ENCODE measurements around the gene VPS9D1. TPM values are rescaled to one million over a fixed set of nuclear protein-coding genes. Genes with fewer than 3 reads are reported as not detected.
"Not testable (repeated sequence)": the region's sequence is repeated elsewhere in the genome, so short reads cannot be mapped to it uniquely, and the experiment has no call there.

The VPS9D1 gene
- polyA plus RNA-seq, 3 donors = 1.2 to 29.7 (median 1.6) TPM

- H3K27me3 Mint-ChIP-seq (ENCODE audit: low read depth in 3 of 3) = peaks cover 2 to 9% (median 7%) of the 10 kb centered on the region in 3 donors
- no peak overlapping the region for H3K27ac ChIP-seq (ENCODE audit: low read depth in 1 of 2, low read length in 2 of 2)
- no peak overlapping the region for H3K9ac ChIP-seq (ENCODE audit: insufficient read depth, low read length, poor library complexity, severe bottlenecking)
- H3K9me3 ChIP-seq (replicated peaks in 1 of 2; ENCODE audit: control insufficient read depth in 1 of 2, insufficient read depth in 1 of 2, low read length in 2 of 2) = peaks cover 0 to 6% of the 10 kb centered on the region in 2 donors
- H3K27me3 ChIP-seq (ENCODE audit: control insufficient read depth in 2 of 2, insufficient read depth in 2 of 2, low read length in 2 of 2) = no peaks in the 10 kb centered on the region
- H3K36me3 Mint-ChIP-seq = no peaks in the 10 kb centered on the region
- no peak for DNase-seq
- H3K27ac Mint-ChIP-seq = no peak overlapping the region
- H3K4me2 ChIP-seq (replicated peaks; ENCODE audit: extremely low read depth, low read length, poor library complexity, severe bottlenecking) = no peak overlapping the region
- intact Hi-C loops (cut with micrococcal nuclease) = no loop called here
- H3K4me3 ChIP-seq (replicated peaks in 1 of 3; ENCODE audit: low read depth in 2 of 3, low read length in 3 of 3) = no peak overlapping the region
- H3K9me3 Mint-ChIP-seq = peaks cover 2 to 20% (median 9%) of the 10 kb centered on the region in 7 donors
- H3K4me1 Mint-ChIP-seq = peaks cover 12% of the 10 kb centered on the region
- H3K79me2 ChIP-seq (ENCODE audit: insufficient read depth, low read length) = no peaks in the 10 kb centered on the region
- no peak overlapping the region for H2AFZ ChIP-seq (ENCODE audit: insufficient read depth, low read depth, low read length, poor library complexity, severe bottlenecking)
- peaks cover 0 to 5% of the 10 kb centered on the region in 2 donors for H3K4me1 ChIP-seq (ENCODE audit: control insufficient read depth in 1 of 2, insufficient read depth in 2 of 2, low read length in 2 of 2)
- TF ChIP-seq, protein P1, sequence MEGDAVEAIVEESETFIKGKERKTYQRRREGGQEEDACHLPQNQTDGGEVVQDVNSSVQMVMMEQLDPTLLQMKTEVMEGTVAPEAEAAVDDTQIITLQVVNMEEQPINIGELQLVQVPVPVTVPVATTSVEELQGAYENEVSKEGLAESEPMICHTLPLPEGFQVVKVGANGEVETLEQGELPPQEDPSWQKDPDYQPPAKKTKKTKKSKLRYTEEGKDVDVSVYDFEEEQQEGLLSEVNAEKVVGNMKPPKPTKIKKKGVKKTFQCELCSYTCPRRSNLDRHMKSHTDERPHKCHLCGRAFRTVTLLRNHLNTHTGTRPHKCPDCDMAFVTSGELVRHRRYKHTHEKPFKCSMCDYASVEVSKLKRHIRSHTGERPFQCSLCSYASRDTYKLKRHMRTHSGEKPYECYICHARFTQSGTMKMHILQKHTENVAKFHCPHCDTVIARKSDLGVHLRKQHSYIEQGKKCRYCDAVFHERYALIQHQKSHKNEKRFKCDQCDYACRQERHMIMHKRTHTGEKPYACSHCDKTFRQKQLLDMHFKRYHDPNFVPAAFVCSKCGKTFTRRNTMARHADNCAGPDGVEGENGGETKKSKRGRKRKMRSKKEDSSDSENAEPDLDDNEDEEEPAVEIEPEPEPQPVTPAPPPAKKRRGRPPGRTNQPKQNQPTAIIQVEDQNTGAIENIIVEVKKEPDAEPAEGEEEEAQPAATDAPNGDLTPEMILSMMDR (IDR thresholded peaks at IDR 0.05) = no peak
- H3K36me3 ChIP-seq (replicated peaks in 1 of 2; ENCODE audit: control insufficient read depth in 1 of 2, insufficient read depth in 2 of 2, low read length in 2 of 2) = no peaks in the 10 kb centered on the region
- H3K4me3 Mint-ChIP-seq = no peak overlapping the region
- H4K20me1 ChIP-seq (ENCODE audit: insufficient read depth, low read length) = no peaks in the 10 kb centered on the region
- WGBS (ENCODE audit: insufficient coverage) = 97% methylated on average over 9 of the region's 16 CpGs
Measured at GRCh38 chr16:89672177-89672941, 48.3 kb downstream of the VPS9D1 start.

GRCh38 chr16:89671565-89671964, 49.1 kb downstream of the VPS9D1 start:
- H3K79me2 ChIP-seq (ENCODE audit: insufficient read depth, low read length); H2AFZ ChIP-seq (ENCODE audit: insufficient read depth, low read depth, low read length, poor library complexity, severe bottlenecking); H3K27me3 Mint-ChIP-seq (ENCODE audit: low read depth in 3 of 3); DNase-seq; H3K27ac Mint-ChIP-seq; H3K9ac ChIP-seq (ENCODE audit: insufficient read depth, low read length, poor library complexity, severe bottlenecking); H3K4me3 ChIP-seq (replicated peaks in 1 of 3; ENCODE audit: low read depth in 2 of 3, low read length in 3 of 3); H3K4me2 ChIP-seq (replicated peaks; ENCODE audit: extremely low read depth, low read length, poor library complexity, severe bottlenecking); H3K36me3 ChIP-seq (replicated peaks in 1 of 2; ENCODE audit: control insufficient read depth in 1 of 2, insufficient read depth in 2 of 2, low read length in 2 of 2); H3K4me1 ChIP-seq (ENCODE audit: control insufficient read depth in 1 of 2, insufficient read depth in 2 of 2, low read length in 2 of 2); H3K4me3 Mint-ChIP-seq; intact Hi-C loops (cut with micrococcal nuclease); H3K27me3 ChIP-seq (ENCODE audit: control insufficient read depth in 2 of 2, insufficient read depth in 2 of 2, low read length in 2 of 2); H3K9me3 ChIP-seq (replicated peaks in 1 of 2; ENCODE audit: control insufficient read depth in 1 of 2, insufficient read depth in 1 of 2, low read length in 2 of 2); H4K20me1 ChIP-seq (ENCODE audit: insufficient read depth, low read length); H3K27ac ChIP-seq (ENCODE audit: low read depth in 1 of 2, low read length in 2 of 2); H3K36me3 Mint-ChIP-seq: not testable (repeated sequence)
- WGBS (ENCODE audit: insufficient coverage) = 100% methylated on average over 1 of the region's 4 CpGs
- Mint-ChIP-seq H3K9me3 (peaks cover 4 to 20% (median 8%) of the 10 kb centered on the region in 7 donors), H3K4me1 (peaks cover 12% of the 10 kb centered on the region)

All from CD14-positive monocyte (primary cell).